ENCODE data around the gene BORCS6.

GRCh38 chr17:8145811-8146210 lies 44.2 kb downstream of the BORCS6 start:
- TF ChIP-seq REST (IDR thresholded peaks at IDR 0.05; ENCODE audit: insufficient read depth in 1 of 2, low read depth in 2 of 2, low read length in 2 of 2) (no peak), TAF1 (IDR thresholded peaks at IDR 0.05; ENCODE audit: borderline replicate concordance, insufficient read depth, low read length) (no peak), SIN3A (IDR thresholded peaks at IDR 0.05; ENCODE audit: borderline replicate concordance, insufficient read depth, low read length) (no peak), POLR2AphosphoS5 (IDR thresholded peaks at IDR 0.05; ENCODE audit: low read depth, low read length) (no peak), FOXP2 (optimal IDR thresholded peaks at IDR 0.05; ENCODE audit: borderline replicate concordance, extremely low read depth, extremely low read length, insufficient read depth) (no peak)

All from PFSK-1 (cell line).